H1 (cell line): ENCODE data around the gene QSOX1. TPM values are rescaled to one million over a fixed set of nuclear protein-coding genes. Genes with fewer than 3 reads are reported as not detected.

Experiments
- CTCF ChIA-PET: fragments of 300-600 bp; sonication (Branson Sonifier 250); formaldehyde crosslinking; loops from one replicate; lab custom pipeline; 2021; ENCODE audit not compliant: partially characterized antibody; lab: Charles Lee
- POLR2A ChIA-PET: fragments of 300-600 bp; sonication (Branson Sonifier 250); formaldehyde crosslinking; loops from one replicate; lab custom pipeline; 2021; ENCODE audit warnings: inconsistent platforms; ENCODE audit not compliant: partially characterized antibody; lab: Charles Lee
- DNase-seq, 2 experiments: peaks; one replicate each; pipeline versions ENCODE4 v3.0.0 to v3.0.0-alpha.2; 2010 to 2022; ENCODE audit warnings: low spot score in 2 of 2, low read depth in 1 of 2, mixed read lengths in 1 of 2
- FAIRE-seq: peaks from 2 replicates; lab custom pipeline; 2011; peaks lifted over from hg19 to GRCh38; lab: Jason Lieb, UNC
- H2AFZ ChIP-seq: 2 replicates; pipeline ENCODE4 v1.8.1; 2012; ENCODE audit warnings: low read length, inconsistent platforms
- H2AK5ac ChIP-seq: 2 replicates; pipeline ENCODE4 v1.6.1; 2013; ENCODE audit warnings: low read depth, low read length
- H2BK120ac ChIP-seq: replicated peaks from 2 replicates; pipeline ENCODE3; 2013; ENCODE audit warnings: low read depth, low read length, inconsistent platforms
- H2BK12ac ChIP-seq: 2 replicates; pipeline ENCODE4 v1.6.1; 2013; ENCODE audit warnings: low read depth, low read length
- H2BK15ac ChIP-seq: 2 replicates; pipeline ENCODE4 v1.6.1; 2013; ENCODE audit warnings: low read length
- H2BK20ac ChIP-seq: 2 replicates; pipeline ENCODE4 v1.6.1; 2013; ENCODE audit warnings: low read length
- H2BK5ac ChIP-seq: 2 replicates; pipeline ENCODE4 v1.6.1; 2013; ENCODE audit warnings: low read depth, low read length
- H3K14ac ChIP-seq: 2 replicates; pipeline ENCODE4 v1.6.1; 2013; ENCODE audit warnings: inconsistent platforms; ENCODE audit not compliant: insufficient read length
- H3K18ac ChIP-seq: 2 replicates; pipeline ENCODE4 v1.6.1; 2013; ENCODE audit warnings: low read length; ENCODE audit errors: extremely low read depth
- H3K23ac ChIP-seq: 2 replicates; pipeline ENCODE4 v1.6.1; 2013; ENCODE audit warnings: inconsistent platforms; ENCODE audit not compliant: insufficient read length
- H3K23me2 ChIP-seq: 2 replicates; pipeline ENCODE4 v1.6.1; 2013; ENCODE audit warnings: low read depth, low read length
- H3K27ac ChIP-seq: 2 replicates; pipeline ENCODE4 v1.6.1; 2011; ENCODE audit warnings: low read depth, low read length, inconsistent platforms
- H3K27me3 ChIP-seq, 4 experiments: replicated peaks in 1 of 4; 1 replicate in 1 of 4; 2 replicates in 3 of 4; pipeline versions ENCODE4 v1.6.1 to v1.8.1; 2011 to 2013; ENCODE audit warnings: low read length in 3 of 4, mild to moderate bottlenecking in 3 of 4, inconsistent platforms in 2 of 4, mixed read lengths in 2 of 4, moderate library complexity in 1 of 4; ENCODE audit not compliant: control insufficient read depth in 3 of 4, insufficient read depth in 3 of 4; ENCODE audit errors: extremely low read depth in 1 of 4
- H3K36me3 ChIP-seq, 4 experiments: 2 replicates each; pipeline versions ENCODE4 v1.6.1 to v1.8.1; 2011 to 2013; ENCODE audit warnings: mild to moderate bottlenecking in 4 of 4, low read length in 3 of 4, moderate library complexity in 2 of 4, control low read depth in 1 of 4, inconsistent platforms in 1 of 4; ENCODE audit not compliant: insufficient read depth in 4 of 4, control insufficient read depth in 2 of 4
- H3K4ac ChIP-seq: replicated peaks from 2 replicates; pipeline ENCODE3; 2013; ENCODE audit warnings: low read length, low read depth, mixed read lengths, inconsistent platforms; ENCODE audit not compliant: insufficient read length
- H3K4me1 ChIP-seq, 4 experiments: replicated peaks in 1 of 4; 1 replicate in 1 of 4; 2 replicates in 3 of 4; pipeline versions ENCODE4 v1.6.1 to v1.8.1; 2011 to 2013; ENCODE audit warnings: low read length in 3 of 4, inconsistent platforms in 2 of 4, mixed read lengths in 1 of 4; ENCODE audit not compliant: insufficient read depth in 4 of 4, control insufficient read depth in 3 of 4
- H3K4me2 ChIP-seq, 2 experiments: 2 replicates each; pipeline versions ENCODE4 v1.6.1 to v1.8.1; 2011 to 2013; ENCODE audit warnings: low read depth in 2 of 2, low read length in 2 of 2, control low read depth in 1 of 2, inconsistent platforms in 1 of 2, mild to moderate bottlenecking in 1 of 2; ENCODE audit not compliant: insufficient read depth in 1 of 2
- H3K4me3 ChIP-seq, 4 experiments: fragments of 200-600, 300-600 bp in 1 of 4; sonication (generic), shearing (Covaris generic), sonication (Bioruptor Twin) in 1 of 4; 2 replicates each; pipeline versions ENCODE4 v1.5.1 to v1.8.1; 2011 to 2016; ENCODE audit warnings: low read length in 4 of 4, low read depth in 3 of 4, control low read depth in 2 of 4, inconsistent platforms in 2 of 4, mild to moderate bottlenecking in 2 of 4, mixed read lengths in 1 of 4, moderate library complexity in 1 of 4; ENCODE audit not compliant: insufficient read depth in 2 of 4; ENCODE audit errors: extremely low read depth in 1 of 4
- H3K56ac ChIP-seq: replicated peaks from 2 replicates; pipeline ENCODE3; 2013; ENCODE audit warnings: low read depth, mild to moderate bottlenecking, mixed read lengths, low read length, inconsistent platforms; ENCODE audit not compliant: insufficient read length
- H3K79me1 ChIP-seq: 2 replicates; pipeline ENCODE4 v1.6.1; 2013; ENCODE audit warnings: low read depth, low read length, control low read depth
- H3K79me2 ChIP-seq, 2 experiments: 2 replicates each; pipeline versions ENCODE4 v1.6.1 to v1.8.1; 2012 to 2013; ENCODE audit warnings: low read length in 2 of 2, mild to moderate bottlenecking in 2 of 2, inconsistent platforms in 1 of 2; ENCODE audit not compliant: insufficient read depth in 2 of 2, control insufficient read depth in 1 of 2
- H3K9ac ChIP-seq, 4 experiments: replicated peaks in 1 of 4; 1 replicate in 1 of 4; 2 replicates in 3 of 4; pipeline versions ENCODE4 v1.6.1 to v1.8.1; 2011 to 2013; ENCODE audit warnings: low read depth in 3 of 4, low read length in 3 of 4, control low read depth in 2 of 4, mild to moderate bottlenecking in 2 of 4, moderate library complexity in 2 of 4, inconsistent platforms in 1 of 4; ENCODE audit errors: extremely low read depth in 1 of 4
- H3K9me3 ChIP-seq, 2 experiments: 2 replicates each; pipeline versions ENCODE4 v1.6.1 to v1.8.1; 2012 to 2013; ENCODE audit warnings: mild to moderate bottlenecking in 2 of 2, moderate library complexity in 2 of 2, control low read depth in 1 of 2, inconsistent platforms in 1 of 2, low read depth in 1 of 2, low read length in 1 of 2, mixed read lengths in 1 of 2; ENCODE audit not compliant: insufficient read depth in 2 of 2
- H4K20me1 ChIP-seq, 2 experiments: replicated peaks in 1 of 2; 2 replicates each; pipeline versions ENCODE3 to v1.8.1; 2011 to 2013; ENCODE audit warnings: inconsistent platforms in 2 of 2, low read length in 2 of 2, mild to moderate bottlenecking in 1 of 2; ENCODE audit not compliant: insufficient read depth in 2 of 2, control insufficient read depth in 1 of 2
- H4K5ac ChIP-seq: 2 replicates; pipeline ENCODE4 v1.6.1; 2013; ENCODE audit warnings: low read length, low read depth, mixed read lengths, inconsistent platforms; ENCODE audit not compliant: insufficient read length
- H4K8ac ChIP-seq: 2 replicates; pipeline ENCODE4 v1.8.0; 2013; ENCODE audit warnings: mild to moderate bottlenecking, moderate library complexity, low read length, inconsistent platforms; ENCODE audit not compliant: insufficient read depth; ENCODE audit errors: extremely low read depth
- H4K91ac ChIP-seq: replicated peaks from 2 replicates; pipeline ENCODE3; 2013; ENCODE audit warnings: low read length, mixed read lengths, inconsistent platforms; ENCODE audit not compliant: insufficient read length
- CHD2 ChIP-seq: IDR thresholded peaks from 2 replicates; pipeline ENCODE4 v1.6.1; 2012; ENCODE audit warnings: low read length, improper control_type of control experiment
- EZH2 ChIP-seq: fragments of 200-600 bp; sonication (generic); IDR thresholded peaks from 2 replicates; pipeline ENCODE4 v1.7.1; 2012; ENCODE audit warnings: low read depth, mild to moderate bottlenecking, moderate library complexity, low read length, inconsistent platforms; ENCODE audit not compliant: severe bottlenecking
- MAFK ChIP-seq: IDR thresholded peaks from 2 replicates; pipeline ENCODE4 v1.6.1; 2012; ENCODE audit warnings: low read depth, mild to moderate bottlenecking, improper control_type of control experiment, low read length
- POU5F1 ChIP-seq: IDR thresholded peaks from 2 replicates; pipeline ENCODE4 v1.6.1; 2011; ENCODE audit warnings: low read depth, mild to moderate bottlenecking, low read length, moderate library complexity
- SIN3A ChIP-seq, 2 experiments: IDR thresholded peaks in 1 of 2; conservative IDR thresholded peaks in 1 of 2; 2 replicates each; pipeline ENCODE4 v1.6.1; 2011 to 2012; ENCODE audit warnings: low read length in 2 of 2, improper control_type of control experiment in 1 of 2, low read depth in 1 of 2, mild to moderate bottlenecking in 1 of 2
- WGBS, 2 experiments: shearing (Covaris generic) in 1 of 2; methylation state at CpG; one replicate each; pipeline versions ENCODE4 v1.1.6 to v1.1.7; 2013 to 2015; ENCODE audit warnings: low lambda C conversion rate in 2 of 2, mixed read lengths in 2 of 2, inconsistent platforms in 1 of 2, low coverage in 1 of 2, missing lambda C conversion rate in 1 of 2; ENCODE audit not compliant: insufficient replicate concordance in 2 of 2, insufficient coverage in 1 of 2, insufficient read length in 1 of 2; ENCODE audit errors: extremely low coverage in 1 of 2, missing lambda C conversion rate in 1 of 2; 5-methylcytosine and 5-hydroxymethylcytosine counted together
- polyA plus RNA-seq, 7 experiments: library from polyadenylated mRNA; depleted of rRNA in 3 of 7; stranded (reverse) in 5 of 7; unstranded in 2 of 7; fragments of >200 nt in 5 of 7; fragments of 200-250 nt in 2 of 7; gene quantifications; 1 replicate in 5 of 7; 2 replicates in 1 of 7; 4 replicates in 1 of 7; pipeline versions ENCODE4 v1.2.1 to v1.2.3, GENCODE V29; 2011 to 2013; ENCODE audit warnings: missing spikeins in 2 of 7, mixed read lengths in 2 of 7
- total RNA-seq: library from RNA; stranded (reverse); fragmentation: NEBNext Ultra II Directional; extraction: Animal tissue kit (Norgen Biotek cat#: 25700); gene quantifications from 2 replicates; pipeline ENCODE4 v1.2.1, GENCODE V29; 2021
- TF ChIP-seq, protein P1 (sequence below): IDR thresholded peaks from 2 replicates; pipeline ENCODE4 v1.6.1; 2012; ENCODE audit warnings: low read length, inconsistent platforms

Gene QSOX1
- total and polyA plus RNA-seq, 2 of the 8 experiments (the other 6 are each of a cell fraction or from before 2014, with no cell fraction given): 97.7 to 123 TPM

DNA sequence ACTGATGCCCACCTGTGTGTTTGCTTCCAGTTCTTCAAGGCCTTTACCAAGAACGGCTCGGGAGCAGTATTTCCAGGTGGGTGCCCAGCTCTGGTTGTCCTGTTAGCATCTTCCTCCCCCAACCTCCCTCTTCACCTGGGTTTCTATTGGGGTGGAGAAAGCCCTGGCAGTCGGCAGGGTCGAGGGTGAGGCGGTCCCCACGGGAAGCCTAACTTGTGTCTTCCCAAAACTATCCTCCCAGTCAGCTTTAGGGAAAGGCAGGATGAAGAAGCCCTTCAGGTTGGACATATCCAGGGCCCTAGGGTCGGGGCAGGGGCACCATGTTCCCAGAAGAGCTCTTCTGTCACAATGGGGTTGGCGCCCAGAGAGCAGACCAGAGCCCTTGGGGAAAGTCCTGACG is 20.6 kb downstream of the QSOX1 start:
- Histone ChIP-seq H3K36me3 (no peaks in the 10 kb centered on the region; a peak in 2 of 8 replicates), H3K4me3 (no peak overlapping the region), H3K9ac (no peak overlapping the region), H2BK120ac (no peak overlapping the region), H3K23me2 (no peaks in the 10 kb centered on the region), H3K27ac (no peak overlapping the region), H2BK20ac (no peak overlapping the region), H2AFZ (no peak overlapping the region), H4K91ac (no peak overlapping the region), H4K5ac (no peak overlapping the region), H3K4me2 (no peak overlapping the region), H2AK5ac (no peak overlapping the region), H3K56ac (no peak overlapping the region), H3K14ac (no peak overlapping the region), H3K9me3 (no peaks in the 10 kb centered on the region), H4K8ac (no peak overlapping the region), H2BK15ac (no peak overlapping the region), H3K79me1 (peaks cover 3% of the 10 kb centered on the region), H3K18ac (no peak overlapping the region), H4K20me1 (peaks cover 0 to 7% of the 10 kb centered on the region in 2 experiments), H3K23ac (no peak overlapping the region), H3K79me2 (no peaks in the 10 kb centered on the region), H2BK12ac (no peak overlapping the region), H3K27me3 (no peaks in the 10 kb centered on the region), H3K4me1 (no peaks in the 10 kb centered on the region), H3K4ac (no peak overlapping the region), H2BK5ac (no peak overlapping the region)
- CTCF ChIA-PET: interaction anchor here (0.7 to 10.0 kb wide), 10 partner anchors 9 to 57 kb away, joined by 3 to 160 read pairs (median 3); no protein-coding TSS in a partner anchor
- no peak for TF ChIP-seq SIN3A (conservative IDR thresholded peaks at IDR 0.05 in 1 of 2, IDR thresholded peaks at IDR 0.05 in 1 of 2; ENCODE audit: low read depth in 1 of 2, low read length in 2 of 2)
- TF ChIP-seq EZH2: no peak
- no peak for TF ChIP-seq CHD2
- TF ChIP-seq MAFK: no peak
- TF ChIP-seq POU5F1: no peak
- TF ChIP-seq, protein P1, sequence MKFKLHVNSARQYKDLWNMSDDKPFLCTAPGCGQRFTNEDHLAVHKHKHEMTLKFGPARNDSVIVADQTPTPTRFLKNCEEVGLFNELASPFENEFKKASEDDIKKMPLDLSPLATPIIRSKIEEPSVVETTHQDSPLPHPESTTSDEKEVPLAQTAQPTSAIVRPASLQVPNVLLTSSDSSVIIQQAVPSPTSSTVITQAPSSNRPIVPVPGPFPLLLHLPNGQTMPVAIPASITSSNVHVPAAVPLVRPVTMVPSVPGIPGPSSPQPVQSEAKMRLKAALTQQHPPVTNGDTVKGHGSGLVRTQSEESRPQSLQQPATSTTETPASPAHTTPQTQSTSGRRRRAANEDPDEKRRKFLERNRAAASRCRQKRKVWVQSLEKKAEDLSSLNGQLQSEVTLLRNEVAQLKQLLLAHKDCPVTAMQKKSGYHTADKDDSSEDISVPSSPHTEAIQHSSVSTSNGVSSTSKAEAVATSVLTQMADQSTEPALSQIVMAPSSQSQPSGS: no peak
- no peak for FAIRE-seq
- POLR2A ChIA-PET: no interaction called here
- 86% methylated on average over 9 of the region's 9 CpGs; no CpG with 5 or more reads in 1 of the 2 experiments for WGBS, 2 experiments
- DNase-seq: no peak
